NCI-H187 (cell line): Measurements from ENCODE around the gene BBX.

ENCODE experiments used
- DNase-seq, 2 experiments: peaks; one replicate each; lab custom pipeline; 2025; lab: John Stamatoyannopoulos, UW

The BBX gene

GRCh38 chr3:107752202-107752990 lies 229.6 kb downstream of the BBX start:
- DNase-seq: no peak

GRCh38 chr3:107753494-107753893 lies 230.7 kb downstream of the BBX start:
- DNase-seq: no peak

- DNase-seq: no peak
These were observed 231.2 kb downstream of the BBX start for GRCh38 chr3:107753976-107754375.

- DNase-seq: no peak
These were observed 233.9 kb downstream of the BBX start for GRCh38 chr3:107756649-107757048.

GRCh38 chr3:107757140-107757539 lies 234.4 kb downstream of the BBX start:
- DNase-seq: no peak

GRCh38 chr3:107760144-107760543 lies 237.4 kb downstream of the BBX start:
- no peak for DNase-seq

- no peak for DNase-seq
These were observed 238.6 kb downstream of the BBX start for GRCh38 chr3:107761391-107761790.

- DNase-seq: no peak
These were observed 242.8 kb downstream of the BBX start for GRCh38 chr3:107765524-107765923.

GRCh38 chr3:107767897-107768605 lies 245.3 kb downstream of the BBX start:
- no peak for DNase-seq

GRCh38 chr3:107769882-107770281 lies 247.1 kb downstream of the BBX start:
- DNase-seq: no peak

GRCh38 chr3:107772016-107772415 lies 249.3 kb downstream of the BBX start:
- no peak for DNase-seq

GRCh38 chr3:107775974-107776373 lies 253.2 kb downstream of the BBX start:
- peak in 1 of 2 experiments; percentile 3 for DNase-seq

- DNase-seq: no peak
These were observed 258.5 kb downstream of the BBX start for GRCh38 chr3:107781253-107781652.

- DNase-seq: no peak
These were observed 259.3 kb downstream of the BBX start for GRCh38 chr3:107782054-107782453.

GRCh38 chr3:107790612-107791011 lies 267.9 kb downstream of the BBX start:
- DNase-seq: no peak

- DNase-seq: no peak
These were observed 268.3 kb downstream of the BBX start for GRCh38 chr3:107791027-107791426.

GRCh38 chr3:107791450-107791849 lies 268.7 kb downstream of the BBX start:
- DNase-seq: no peak

GRCh38 chr3:107794664-107795443 lies 272.1 kb downstream of the BBX start:
- DNase-seq: no peak

- no peak for DNase-seq
These were observed 272.8 kb downstream of the BBX start for GRCh38 chr3:107795514-107796094.

- DNase-seq: no peak
These were observed 274.0 kb downstream of the BBX start for GRCh38 chr3:107796791-107797190.

GRCh38 chr3:107797586-107797985 lies 274.8 kb downstream of the BBX start:
- DNase-seq: no peak

GRCh38 chr3:107798381-107798780 lies 275.6 kb downstream of the BBX start:
- DNase-seq: no peak
